Urinary bladder (tissue), 4 donors: Measurements from ENCODE around the gene MEIS3. TPM values are rescaled to one million over a fixed set of nuclear protein-coding genes. Genes with fewer than 3 reads are reported as not detected.
"Not testable (repeated sequence)": the region's sequence is repeated elsewhere in the genome, so short reads cannot be mapped to it uniquely, and the experiment has no call there.

Experiments used
- DNase-seq: peaks from one replicate; pipeline ENCODE4 v3.0.0-alpha.2; 2015; ENCODE audit errors: extremely low spot score
- H3K27ac ChIP-seq: one replicate; pipeline ENCODE4 v1.5.1; 2013; ENCODE audit warnings: low read depth, mild to moderate bottlenecking, moderate library complexity
- H3K36me3 ChIP-seq: one replicate; pipeline ENCODE4 v1.6.1; 2013; ENCODE audit warnings: mild to moderate bottlenecking, moderate library complexity; ENCODE audit not compliant: insufficient read depth
- H3K4me1 ChIP-seq: one replicate; pipeline ENCODE4 v1.6.1; 2013; ENCODE audit warnings: mild to moderate bottlenecking, moderate library complexity; ENCODE audit not compliant: insufficient read depth
- H3K4me3 ChIP-seq: one replicate; pipeline ENCODE4 v1.5.1; 2013; ENCODE audit warnings: low read depth, low read length
- WGBS: extraction: QIAGEN DNeasy Blood & Tissue Kit; methylation state at CpG from one replicate; pipeline ENCODE4 v1.1.7; 2013; 5-methylcytosine and 5-hydroxymethylcytosine counted together
- polyA plus RNA-seq: library from polyadenylated mRNA; stranded (reverse); fragments of 200-250 nt; gene quantifications from one replicate; pipeline ENCODE4 v1.2.3, GENCODE V29; 2013
- total RNA-seq: library from RNA; depleted of rRNA; stranded (reverse); fragments of >200 nt; gene quantifications from one replicate; pipeline ENCODE4 v1.2.3, GENCODE V29; 2014
- donor health status: healthy with polysubstance abuse.
- donor health status: healthy.

Gene MEIS3
- total and polyA plus RNA-seq, 2 donors: 32.6 to 58.5 TPM

GRCh38 chr19:47416643-47416985 is 2.7 kb downstream of the MEIS3 start:
- no peak for DNase-seq
- no peaks in the 10 kb centered on the region for H3K36me3 ChIP-seq
- H3K4me1 ChIP-seq: no peaks in the 10 kb centered on the region
- WGBS: 71% methylated on average over 12 of the region's 12 CpGs
- H3K27ac ChIP-seq: no peak overlapping the region
- no peak overlapping the region for H3K4me3 ChIP-seq

GRCh38 chr19:47415953-47416642 is 3.2 kb downstream of the MEIS3 start:
- Histone ChIP-seq H3K4me3 (no peak overlapping the region), H3K36me3 (no peaks in the 10 kb centered on the region), H3K4me1 (no peaks in the 10 kb centered on the region), H3K27ac (no peak overlapping the region)
- no peak for DNase-seq
- WGBS: 94% methylated on average over 21 of the region's 21 CpGs

GRCh38 chr19:47414469-47414868 is 4.9 kb downstream of the MEIS3 start:
- no peak for DNase-seq
- WGBS: 74% methylated on average over 21 of the region's 21 CpGs
- H3K4me3 ChIP-seq: no peak overlapping the region
- H3K36me3 ChIP-seq: no peaks in the 10 kb centered on the region
- no peak overlapping the region for H3K27ac ChIP-seq
- no peaks in the 10 kb centered on the region for H3K4me1 ChIP-seq

- H3K4me3 ChIP-seq: no peak overlapping the region
- WGBS: 96% methylated on average over 16 of the region's 16 CpGs
- no peaks in the 10 kb centered on the region for H3K4me1 ChIP-seq
- no peak for DNase-seq
- H3K27ac ChIP-seq: no peak overlapping the region
- H3K36me3 ChIP-seq: no peaks in the 10 kb centered on the region
Measured at GRCh38 chr19:47413941-47414340, 5.4 kb downstream of the MEIS3 start.

- H3K36me3 ChIP-seq, H3K27ac ChIP-seq, H3K4me3 ChIP-seq, H3K4me1 ChIP-seq, DNase-seq: not testable (repeated sequence)
- WGBS: 78% methylated on average over 9 of the region's 9 CpGs
Measured at GRCh38 chr19:47411696-47412095, 7.6 kb downstream of the MEIS3 start.

GRCh38 chr19:47411101-47411500 is 8.2 kb downstream of the MEIS3 start:
- no peak overlapping the region for H3K27ac ChIP-seq
- 78% methylated on average over 8 of the region's 8 CpGs for WGBS

GRCh38 chr19:47408156-47408938 is 11.0 kb downstream of the MEIS3 start:
- DNase-seq: no peak
- Histone ChIP-seq H3K27ac (no peak overlapping the region), H3K4me1 (no peaks in the 10 kb centered on the region), H3K36me3 (no peaks in the 10 kb centered on the region), H3K4me3 (no peak overlapping the region)
- 92% methylated on average over 14 of the region's 14 CpGs for WGBS

More at GRCh38 chr19:47411101-47411500, 8.2 kb downstream of the MEIS3 start:
- Histone ChIP-seq H3K4me1 (no peaks in the 10 kb centered on the region), H3K36me3 (no peaks in the 10 kb centered on the region), H3K4me3 (no peak overlapping the region)
- DNase-seq: no peak

GRCh38 chr19:47407417-47407774 is 11.9 kb downstream of the MEIS3 start:
- no peak overlapping the region for H3K4me3 ChIP-seq
- no peaks in the 10 kb centered on the region for H3K36me3 ChIP-seq
- no peaks in the 10 kb centered on the region for H3K4me1 ChIP-seq
- WGBS: 31% methylated on average over 14 of the region's 14 CpGs
- no peak for DNase-seq
- no peak overlapping the region for H3K27ac ChIP-seq

- Histone ChIP-seq H3K4me1 (no peaks in the 10 kb centered on the region), H3K4me3 (no peak overlapping the region), H3K36me3 (no peaks in the 10 kb centered on the region), H3K27ac (no peak overlapping the region)
- 25% methylated on average over 47 of the region's 47 CpGs for WGBS
- DNase-seq: no peak
Measured at GRCh38 chr19:47406711-47407416, 12.5 kb downstream of the MEIS3 start.

- 85% methylated on average over 5 of the region's 5 CpGs for WGBS
- no peaks in the 10 kb centered on the region for H3K36me3 ChIP-seq
- H3K4me3 ChIP-seq: no peak overlapping the region
- DNase-seq: no peak
- H3K4me1 ChIP-seq: no peaks in the 10 kb centered on the region
- H3K27ac ChIP-seq: no peak overlapping the region
Measured at GRCh38 chr19:47405854-47406417, 13.4 kb downstream of the MEIS3 start.

- no peaks in the 10 kb centered on the region for H3K4me1 ChIP-seq
- DNase-seq: no peak
- no peak overlapping the region for H3K4me3 ChIP-seq
- no peak overlapping the region for H3K27ac ChIP-seq
- WGBS: 91% methylated on average over 4 of the region's 4 CpGs
- no peaks in the 10 kb centered on the region for H3K36me3 ChIP-seq
Measured at GRCh38 chr19:47405197-47405550, 14.2 kb downstream of the MEIS3 start.

GRCh38 chr19:47404334-47405196 is 14.8 kb downstream of the MEIS3 start:
- Histone ChIP-seq H3K4me3 (no peak overlapping the region), H3K27ac (no peak overlapping the region), H3K4me1 (no peaks in the 10 kb centered on the region), H3K36me3 (no peaks in the 10 kb centered on the region)
- WGBS: 75% methylated on average over 9 of the region's 9 CpGs
- no peak for DNase-seq

GRCh38 chr19:47402504-47402903 is 16.8 kb downstream of the MEIS3 start:
- no peak overlapping the region for H3K27ac ChIP-seq

More at GRCh38 chr19:47402504-47402903, 16.8 kb downstream of the MEIS3 start:
- WGBS: 86% methylated on average over 16 of the region's 16 CpGs
- H3K4me1 ChIP-seq: no peaks in the 10 kb centered on the region
- H3K4me3 ChIP-seq: no peak overlapping the region
- H3K36me3 ChIP-seq: no peaks in the 10 kb centered on the region
- no peak for DNase-seq
